DOHH2 (cell line): ENCODE data around the gene PHF24.

ENCODE experiments used
- H3F3A ChIP-seq: fragments of 200-600 bp; sonication (generic), shearing (Covaris generic); 2 replicates; pipeline ENCODE4 v1.6.0; 2016; ENCODE audit warnings: antibody characterized with exemption, mild to moderate bottlenecking; ENCODE audit not compliant: control insufficient read depth, insufficient read depth
- H3K27ac ChIP-seq: fragments of 200-600 bp; sonication (generic); 2 replicates; pipeline ENCODE4 v1.5.1; 2014; ENCODE audit warnings: low read depth, mild to moderate bottlenecking, low read length, moderate library complexity
- H3K27me3 ChIP-seq: fragments of 200-600 bp; sonication (generic); 2 replicates; pipeline ENCODE4 v1.6.1; 2014; ENCODE audit warnings: mild to moderate bottlenecking, low read length, mixed read lengths; ENCODE audit not compliant: control insufficient read depth
- H3K36me3 ChIP-seq: fragments of 200-600 bp; sonication (generic); 2 replicates; pipeline ENCODE4 v1.6.1; 2014; ENCODE audit warnings: mild to moderate bottlenecking, low read length, moderate library complexity, mixed read lengths; ENCODE audit not compliant: control insufficient read depth
- H3K4me1 ChIP-seq: fragments of 200-600 bp; sonication (generic); 2 replicates; pipeline ENCODE4 v1.6.1; 2014; ENCODE audit warnings: mild to moderate bottlenecking, low read length, mixed read lengths; ENCODE audit not compliant: control insufficient read depth
- H3K4me2 ChIP-seq: fragments of 200-600 bp; sonication (generic); 2 replicates; pipeline ENCODE4 v1.6.0; 2014; ENCODE audit warnings: mild to moderate bottlenecking, low read length, moderate library complexity
- H3K4me3 ChIP-seq: fragments of 200-600 bp; sonication (generic); 2 replicates; pipeline ENCODE4 v1.5.1; 2014; ENCODE audit warnings: mild to moderate bottlenecking, low read length, mixed read lengths
- H3K79me2 ChIP-seq: fragments of 200-600 bp; sonication (generic); 2 replicates; pipeline ENCODE4 v1.6.1; 2014; ENCODE audit warnings: mild to moderate bottlenecking, low read length, mixed read lengths; ENCODE audit not compliant: control insufficient read depth
- H3K9me2 ChIP-seq: fragments of 200-600 bp; sonication (generic); replicated peaks from 2 replicates; pipeline ENCODE4 v1.6.1; 2014; ENCODE audit warnings: mild to moderate bottlenecking, low read length, mixed read lengths; ENCODE audit not compliant: control insufficient read depth
- H3K9me3 ChIP-seq: fragments of 200-600 bp; sonication (generic); 2 replicates; pipeline ENCODE4 v1.6.1; 2014; ENCODE audit warnings: antibody characterized with exemption, low read length, mixed read lengths; ENCODE audit not compliant: control insufficient read depth, insufficient read depth
- H4K20me1 ChIP-seq: fragments of 200-600 bp; sonication (generic); 2 replicates; pipeline ENCODE4 v1.6.0; 2014; ENCODE audit warnings: low read depth, mild to moderate bottlenecking, antibody characterized with exemption, low read length, moderate library complexity; ENCODE audit not compliant: control insufficient read depth, insufficient read depth
- EZH2phosphoT487 ChIP-seq: fragments of 200-600 bp; sonication (generic); IDR thresholded peaks from 2 replicates; pipeline ENCODE4 v1.6.1; 2017; ENCODE audit warnings: borderline replicate concordance, mild to moderate bottlenecking, antibody characterized with exemption, low read length, moderate library complexity, mixed read lengths
- TF ChIP-seq, protein P1 (sequence below): fragments of 200-600 bp; sonication (generic); IDR thresholded peaks from one replicate; pipeline ENCODE4 v1.5.1; 2014; ENCODE audit warnings: antibody characterized with exemption, mild to moderate bottlenecking, low read depth, low read length; ENCODE audit not compliant: poor library complexity, severe bottlenecking

Gene PHF24

GRCh38 chr9:34956648-34957047 lies 1.4 kb upstream of the PHF24 start:
- H3K9me2 ChIP-seq, result no peaks in the 10 kb centered on the region
- no peaks in the 10 kb centered on the region for H3K79me2 ChIP-seq
- peaks cover 60% of the 10 kb centered on the region for H3K27me3 ChIP-seq
- 0 out of 2 replicates have a peak, but pooled peaks have one; percentile 57 for TF ChIP-seq EZH2phosphoT487
- TF ChIP-seq, protein P1, sequence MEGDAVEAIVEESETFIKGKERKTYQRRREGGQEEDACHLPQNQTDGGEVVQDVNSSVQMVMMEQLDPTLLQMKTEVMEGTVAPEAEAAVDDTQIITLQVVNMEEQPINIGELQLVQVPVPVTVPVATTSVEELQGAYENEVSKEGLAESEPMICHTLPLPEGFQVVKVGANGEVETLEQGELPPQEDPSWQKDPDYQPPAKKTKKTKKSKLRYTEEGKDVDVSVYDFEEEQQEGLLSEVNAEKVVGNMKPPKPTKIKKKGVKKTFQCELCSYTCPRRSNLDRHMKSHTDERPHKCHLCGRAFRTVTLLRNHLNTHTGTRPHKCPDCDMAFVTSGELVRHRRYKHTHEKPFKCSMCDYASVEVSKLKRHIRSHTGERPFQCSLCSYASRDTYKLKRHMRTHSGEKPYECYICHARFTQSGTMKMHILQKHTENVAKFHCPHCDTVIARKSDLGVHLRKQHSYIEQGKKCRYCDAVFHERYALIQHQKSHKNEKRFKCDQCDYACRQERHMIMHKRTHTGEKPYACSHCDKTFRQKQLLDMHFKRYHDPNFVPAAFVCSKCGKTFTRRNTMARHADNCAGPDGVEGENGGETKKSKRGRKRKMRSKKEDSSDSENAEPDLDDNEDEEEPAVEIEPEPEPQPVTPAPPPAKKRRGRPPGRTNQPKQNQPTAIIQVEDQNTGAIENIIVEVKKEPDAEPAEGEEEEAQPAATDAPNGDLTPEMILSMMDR, result no peak
- no peak overlapping the region for H3K27ac ChIP-seq
- H3K9me3 ChIP-seq, result no peaks in the 10 kb centered on the region
- no peaks in the 10 kb centered on the region for H3K36me3 ChIP-seq
- no peak overlapping the region for H3K4me3 ChIP-seq
- H3K4me1 ChIP-seq, result no peaks in the 10 kb centered on the region
- no peaks in the 10 kb centered on the region for H3F3A ChIP-seq
- H4K20me1 ChIP-seq, result no peaks in the 10 kb centered on the region
- H3K4me2 ChIP-seq, result no peak overlapping the region

- H4K20me1 ChIP-seq, result no peaks in the 10 kb centered on the region
- H3K79me2 ChIP-seq, result no peaks in the 10 kb centered on the region
- peaks cover 66% of the 10 kb centered on the region for H3K27me3 ChIP-seq
- no peaks in the 10 kb centered on the region for H3K9me2 ChIP-seq
- TF ChIP-seq, protein P1, result no peak
- TF ChIP-seq EZH2phosphoT487, result no peak
- no peak overlapping the region for H3K4me2 ChIP-seq
- H3K27ac ChIP-seq, result no peak overlapping the region
- H3K4me1 ChIP-seq, result no peaks in the 10 kb centered on the region
- no peak overlapping the region for H3K4me3 ChIP-seq
- no peaks in the 10 kb centered on the region for H3F3A ChIP-seq
- H3K9me3 ChIP-seq, result no peaks in the 10 kb centered on the region
- H3K36me3 ChIP-seq, result no peaks in the 10 kb centered on the region
Observed at GRCh38 chr9:34958411-34958982, 412 bp downstream of the PHF24 start.

GRCh38 chr9:34959461-34959860 lies 1.4 kb downstream of the PHF24 start:
- Histone ChIP-seq H3K9me2 (no peaks in the 10 kb centered on the region), H3K27me3 (peaks cover 67% of the 10 kb centered on the region), H3K79me2 (no peaks in the 10 kb centered on the region), H3F3A (no peaks in the 10 kb centered on the region), H3K4me3 (no peak overlapping the region), H3K9me3 (no peaks in the 10 kb centered on the region), H3K27ac (no peak overlapping the region), H3K4me2 (no peak overlapping the region), H4K20me1 (no peaks in the 10 kb centered on the region), H3K4me1 (no peaks in the 10 kb centered on the region), H3K36me3 (no peaks in the 10 kb centered on the region)
- no peak for TF ChIP-seq EZH2phosphoT487
- TF ChIP-seq, protein P1, result no peak
